Measurements from ENCODE around the gene SBF2.
"Not testable (repeated sequence)": the region's sequence is repeated elsewhere in the genome, so short reads cannot be mapped to it uniquely, and the experiment has no call there.

SBF2 gene

GRCh38 chr11:9953994-9954626 lies 339.9 kb downstream of the SBF2 start:
- H3K27ac ChIP-seq, result no peak overlapping the region
- TF ChIP-seq, protein P1, sequence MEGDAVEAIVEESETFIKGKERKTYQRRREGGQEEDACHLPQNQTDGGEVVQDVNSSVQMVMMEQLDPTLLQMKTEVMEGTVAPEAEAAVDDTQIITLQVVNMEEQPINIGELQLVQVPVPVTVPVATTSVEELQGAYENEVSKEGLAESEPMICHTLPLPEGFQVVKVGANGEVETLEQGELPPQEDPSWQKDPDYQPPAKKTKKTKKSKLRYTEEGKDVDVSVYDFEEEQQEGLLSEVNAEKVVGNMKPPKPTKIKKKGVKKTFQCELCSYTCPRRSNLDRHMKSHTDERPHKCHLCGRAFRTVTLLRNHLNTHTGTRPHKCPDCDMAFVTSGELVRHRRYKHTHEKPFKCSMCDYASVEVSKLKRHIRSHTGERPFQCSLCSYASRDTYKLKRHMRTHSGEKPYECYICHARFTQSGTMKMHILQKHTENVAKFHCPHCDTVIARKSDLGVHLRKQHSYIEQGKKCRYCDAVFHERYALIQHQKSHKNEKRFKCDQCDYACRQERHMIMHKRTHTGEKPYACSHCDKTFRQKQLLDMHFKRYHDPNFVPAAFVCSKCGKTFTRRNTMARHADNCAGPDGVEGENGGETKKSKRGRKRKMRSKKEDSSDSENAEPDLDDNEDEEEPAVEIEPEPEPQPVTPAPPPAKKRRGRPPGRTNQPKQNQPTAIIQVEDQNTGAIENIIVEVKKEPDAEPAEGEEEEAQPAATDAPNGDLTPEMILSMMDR (conservative IDR thresholded peaks at IDR 0.05), result no peak

GRCh38 chr11:9952511-9953196 lies 341.4 kb downstream of the SBF2 start:
- TF ChIP-seq, protein P1 (conservative IDR thresholded peaks at IDR 0.05), result no peak
- no peak overlapping the region for H3K27ac ChIP-seq

GRCh38 chr11:9951807-9952206 lies 342.2 kb downstream of the SBF2 start:
- TF ChIP-seq, protein P1 (conservative IDR thresholded peaks at IDR 0.05), result no peak

GRCh38 chr11:9950462-9950861 lies 343.6 kb downstream of the SBF2 start:
- H3K27ac ChIP-seq, result no peak overlapping the region
- TF ChIP-seq, protein P1 (conservative IDR thresholded peaks at IDR 0.05), result no peak

More at GRCh38 chr11:9951807-9952206, 342.2 kb downstream of the SBF2 start:
- no peak overlapping the region for H3K27ac ChIP-seq

DNA sequence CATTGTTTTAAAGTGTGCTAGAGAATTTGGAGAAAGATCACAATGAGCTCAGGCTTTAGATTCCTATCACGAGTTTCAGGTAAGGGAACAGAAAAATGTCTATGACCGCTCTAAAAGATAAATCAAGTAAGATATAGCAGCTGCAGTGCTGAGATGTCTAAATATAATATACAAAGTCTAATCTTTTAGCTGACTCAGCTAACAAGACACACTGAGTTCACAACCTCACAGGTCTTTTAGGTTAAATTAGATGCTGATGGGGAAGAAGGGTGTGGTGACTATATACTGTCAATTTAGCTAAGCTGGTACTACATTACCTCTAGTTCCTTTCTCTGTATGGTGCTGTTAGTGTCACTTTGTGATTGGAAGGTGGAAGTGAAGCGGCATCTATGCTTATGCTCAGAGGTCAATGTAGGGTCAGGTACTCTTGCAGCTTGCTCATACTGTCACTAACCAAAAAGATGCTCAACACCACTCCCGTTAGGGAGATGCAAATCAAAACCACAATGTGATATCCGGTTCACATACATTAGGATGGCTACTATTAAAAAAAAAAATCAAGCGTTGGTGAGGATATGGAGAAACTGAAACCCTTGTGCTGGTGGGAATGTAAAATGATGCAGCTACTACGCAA lies 346.7 kb downstream of the SBF2 start:
- TF ChIP-seq, protein P1 (conservative IDR thresholded peaks at IDR 0.05), result no peak
- H3K27ac ChIP-seq, result no peak overlapping the region

GRCh38 chr11:9945680-9946079 lies 348.3 kb downstream of the SBF2 start:
- H3K27ac ChIP-seq, result not testable (repeated sequence)

GRCh38 chr11:9943386-9944110 lies 350.5 kb downstream of the SBF2 start:
- no peak overlapping the region for H3K27ac ChIP-seq
- TF ChIP-seq, protein P1 (conservative IDR thresholded peaks at IDR 0.05), result no peak
